OCI-LY3 (cell line): Measurements from ENCODE around the gene EPDR1.

Experiments
- H2AFZ ChIP-seq: fragments of 200-600, 300-600 bp; shearing (Covaris generic); 2 replicates; pipeline ENCODE4 v1.6.0; 2014; ENCODE audit warnings: antibody characterized with exemption, low read depth, low read length
- H3K27ac ChIP-seq: fragments of 200-600, 300-600 bp; sonication (generic); 2 replicates; pipeline ENCODE4 v1.5.1; 2014; ENCODE audit warnings: mild to moderate bottlenecking, low read length, moderate library complexity, mixed read lengths
- H3K27me3 ChIP-seq: fragments of 200-600, 300-600 bp; sonication (generic); 2 replicates; pipeline ENCODE4 v1.6.1; 2014; ENCODE audit warnings: low read depth, low read length, mixed read lengths
- H3K36me3 ChIP-seq: fragments of 200-600, 300-600 bp; sonication (generic); replicated peaks from 2 replicates; pipeline ENCODE3; 2014; ENCODE audit warnings: low read depth, low read length, mixed read lengths
- H3K4me1 ChIP-seq: fragments of 300-600, 200-600 bp; sonication (generic); 2 replicates; pipeline ENCODE4 v1.6.1; 2014; ENCODE audit warnings: low read length, mixed read lengths
- H3K4me2 ChIP-seq: fragments of 200-600, 300-600 bp; sonication (generic); 2 replicates; pipeline ENCODE4 v1.6.1; 2014; ENCODE audit warnings: low read length, mixed read lengths
- H3K4me3 ChIP-seq: fragments of 300-600, 200-600 bp; sonication (generic); 2 replicates; pipeline ENCODE4 v1.5.1; 2014; ENCODE audit warnings: antibody characterized with exemption, mild to moderate bottlenecking, low read length, moderate library complexity
- H3K79me2 ChIP-seq: fragments of 300-600, 200-600 bp; shearing (Covaris generic); 2 replicates; pipeline ENCODE4 v1.6.1; 2014; ENCODE audit warnings: mild to moderate bottlenecking, low read length, mixed read lengths
- H3K9ac ChIP-seq: fragments of 300-600, 200-600 bp; shearing (Covaris generic); 2 replicates; pipeline ENCODE4 v1.6.0; 2014; ENCODE audit warnings: mild to moderate bottlenecking, low read length, moderate library complexity
- H3K9me3 ChIP-seq: fragments of 200-600, 300-600 bp; shearing (Covaris generic); 2 replicates; pipeline ENCODE4 v1.6.1; 2014; ENCODE audit warnings: low read length, mixed read lengths; ENCODE audit not compliant: insufficient read depth
- H4K20me1 ChIP-seq: fragments of 200-600, 300-600 bp; sonication (generic); 2 replicates; pipeline ENCODE4 v1.6.1; 2016; ENCODE audit warnings: low read length, mixed read lengths; ENCODE audit not compliant: insufficient read depth
- CTCF ChIP-seq: fragments of 200-600, 300-600 bp; sonication (generic); IDR thresholded peaks from 2 replicates; pipeline ENCODE4 v1.5.1; 2014; ENCODE audit warnings: antibody characterized with exemption, low read length, low read depth
- EZH2phosphoT487 ChIP-seq: fragments of 200-600 bp; shearing (Covaris generic); IDR thresholded peaks from 2 replicates; pipeline ENCODE4 v1.6.1; 2018; ENCODE audit warnings: antibody characterized with exemption, mixed run types, low read depth

EPDR1 gene

GRCh38 chr7:38000272-38000671 lies 79.8 kb downstream of the EPDR1 start:
- no peak overlapping the region for H3K4me3 ChIP-seq
- no peak overlapping the region for H3K9ac ChIP-seq
- no peaks in the 10 kb centered on the region for H3K9me3 ChIP-seq
- no peaks in the 10 kb centered on the region for H3K36me3 ChIP-seq
- no peaks in the 10 kb centered on the region for H4K20me1 ChIP-seq
- no peak overlapping the region for H3K27ac ChIP-seq
- no peaks in the 10 kb centered on the region for H3K4me1 ChIP-seq
- TF ChIP-seq EZH2phosphoT487 (no peak), CTCF (no peak)
- H3K27me3 ChIP-seq: peaks cover 17% of the 10 kb centered on the region; the same call in 1 of the 2 replicates
- H3K79me2 ChIP-seq: no peaks in the 10 kb centered on the region
- no peak overlapping the region for H3K4me2 ChIP-seq
- H2AFZ ChIP-seq: no peak overlapping the region
